Measurements from ENCODE around the gene GPR27. TPM values are rescaled to one million over a fixed set of nuclear protein-coding genes. Genes with fewer than 3 reads are reported as not detected.
A peak's percentile ranks its signal among the peaks of the same experiment; 100 is the strongest.

Gene GPR27
- total and polyA plus RNA-seq, 2 experiments from 2014 or later: 7.8 to 11.8 TPM

DNA sequence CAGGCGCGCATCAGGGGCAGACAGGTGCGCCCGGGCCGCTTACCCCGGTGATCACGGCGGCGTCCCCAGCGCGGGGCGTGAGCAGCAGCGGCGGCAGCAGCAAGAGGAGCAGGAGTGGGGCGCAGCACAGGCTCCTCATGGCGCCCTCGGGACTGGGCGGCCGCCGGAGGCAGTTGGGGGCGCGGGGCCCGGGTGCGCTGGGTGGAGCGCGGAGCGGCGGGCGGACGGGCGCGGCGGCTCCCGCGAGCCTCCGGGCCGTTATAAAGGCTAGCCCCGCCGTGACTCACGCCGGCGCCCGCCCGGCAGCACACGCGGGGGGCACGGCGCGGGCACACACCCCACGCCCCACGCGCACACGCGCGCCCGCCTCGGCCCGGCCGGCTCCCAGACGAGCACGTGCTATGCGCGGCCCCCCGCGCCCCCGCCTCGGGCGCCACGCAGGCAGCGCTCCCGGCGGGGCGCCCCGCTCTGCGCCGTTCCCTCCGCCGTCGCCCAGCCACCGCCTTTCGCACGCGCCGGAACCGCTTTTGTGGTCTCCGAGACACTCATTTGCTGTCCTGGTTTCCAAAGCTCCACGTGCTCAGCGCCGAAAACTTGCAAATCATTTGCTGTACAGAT lies 31.4 kb downstream of the GPR27 start, which contains the start of gene PROK2:
TSS of gene PROK2 (minus strand) at position 235 of the 618 bp plus-strand sequence. CDS start at position 139, 96 bp downstream.
- Histone ChIP-seq H3K36me3 (ENCODE audit: insufficient read depth) (no peaks in the 10 kb centered on the region; the same call in 1 of the 2 replicates), H4K20me1 (replicated peaks; ENCODE audit: insufficient read depth) (no peaks in the 10 kb centered on the region), H3K79me2 (replicated peaks; ENCODE audit: insufficient read depth) (no peaks in the 10 kb centered on the region), H2AFZ (peak within 1 kb of the TSS; percentile 69), H3K4me1 (ENCODE audit: insufficient read depth) (peaks cover 57% of the 10 kb centered on the region), H3K27ac (ENCODE audit: low read depth) (no peak within 1 kb of the TSS), H3K9me2 (ENCODE audit: insufficient read depth) (no peaks in the 10 kb centered on the region), H3F3A (replicated peaks; ENCODE audit: low read depth) (peaks cover 9% of the 10 kb centered on the region), H3K4me3 (peak within 1 kb of the TSS; percentile 59), H3K27me3 (ENCODE audit: insufficient read depth) (peaks cover 69% of the 10 kb centered on the region), H3K4me2 (peak within 1 kb of the TSS; percentile 84)
- Mint-ChIP-seq H3K4me3 (peak within 1 kb of the TSS; percentile 79), H3K27ac (no peak within 1 kb of the TSS), H3K36me3 (ENCODE audit: low read depth) (no peaks in the 10 kb centered on the region; the same call in 2 of the 3 replicates), H3K27me3 (ENCODE audit: insufficient read depth, low read depth, poor library complexity) (peaks cover 52% of the 10 kb centered on the region), H3K4me1 (peaks cover 43% of the 10 kb centered on the region), H3K9me3 (no peaks in the 10 kb centered on the region)
- peak; percentile 67 for ATAC-seq
- TF ChIP-seq STAT1 (IDR thresholded peaks at IDR 0.05; ENCODE audit: unreplicated experiment): no peak
- no peak for TF ChIP-seq EZH2phosphoT487 (IDR thresholded peaks at IDR 0.05; ENCODE audit: unreplicated experiment)
- TF ChIP-seq ZNF331 (CRISPR knock-in tag; IDR thresholded peaks at IDR 0.05; ENCODE audit: low read depth): no peak
- TF ChIP-seq, protein P1, sequence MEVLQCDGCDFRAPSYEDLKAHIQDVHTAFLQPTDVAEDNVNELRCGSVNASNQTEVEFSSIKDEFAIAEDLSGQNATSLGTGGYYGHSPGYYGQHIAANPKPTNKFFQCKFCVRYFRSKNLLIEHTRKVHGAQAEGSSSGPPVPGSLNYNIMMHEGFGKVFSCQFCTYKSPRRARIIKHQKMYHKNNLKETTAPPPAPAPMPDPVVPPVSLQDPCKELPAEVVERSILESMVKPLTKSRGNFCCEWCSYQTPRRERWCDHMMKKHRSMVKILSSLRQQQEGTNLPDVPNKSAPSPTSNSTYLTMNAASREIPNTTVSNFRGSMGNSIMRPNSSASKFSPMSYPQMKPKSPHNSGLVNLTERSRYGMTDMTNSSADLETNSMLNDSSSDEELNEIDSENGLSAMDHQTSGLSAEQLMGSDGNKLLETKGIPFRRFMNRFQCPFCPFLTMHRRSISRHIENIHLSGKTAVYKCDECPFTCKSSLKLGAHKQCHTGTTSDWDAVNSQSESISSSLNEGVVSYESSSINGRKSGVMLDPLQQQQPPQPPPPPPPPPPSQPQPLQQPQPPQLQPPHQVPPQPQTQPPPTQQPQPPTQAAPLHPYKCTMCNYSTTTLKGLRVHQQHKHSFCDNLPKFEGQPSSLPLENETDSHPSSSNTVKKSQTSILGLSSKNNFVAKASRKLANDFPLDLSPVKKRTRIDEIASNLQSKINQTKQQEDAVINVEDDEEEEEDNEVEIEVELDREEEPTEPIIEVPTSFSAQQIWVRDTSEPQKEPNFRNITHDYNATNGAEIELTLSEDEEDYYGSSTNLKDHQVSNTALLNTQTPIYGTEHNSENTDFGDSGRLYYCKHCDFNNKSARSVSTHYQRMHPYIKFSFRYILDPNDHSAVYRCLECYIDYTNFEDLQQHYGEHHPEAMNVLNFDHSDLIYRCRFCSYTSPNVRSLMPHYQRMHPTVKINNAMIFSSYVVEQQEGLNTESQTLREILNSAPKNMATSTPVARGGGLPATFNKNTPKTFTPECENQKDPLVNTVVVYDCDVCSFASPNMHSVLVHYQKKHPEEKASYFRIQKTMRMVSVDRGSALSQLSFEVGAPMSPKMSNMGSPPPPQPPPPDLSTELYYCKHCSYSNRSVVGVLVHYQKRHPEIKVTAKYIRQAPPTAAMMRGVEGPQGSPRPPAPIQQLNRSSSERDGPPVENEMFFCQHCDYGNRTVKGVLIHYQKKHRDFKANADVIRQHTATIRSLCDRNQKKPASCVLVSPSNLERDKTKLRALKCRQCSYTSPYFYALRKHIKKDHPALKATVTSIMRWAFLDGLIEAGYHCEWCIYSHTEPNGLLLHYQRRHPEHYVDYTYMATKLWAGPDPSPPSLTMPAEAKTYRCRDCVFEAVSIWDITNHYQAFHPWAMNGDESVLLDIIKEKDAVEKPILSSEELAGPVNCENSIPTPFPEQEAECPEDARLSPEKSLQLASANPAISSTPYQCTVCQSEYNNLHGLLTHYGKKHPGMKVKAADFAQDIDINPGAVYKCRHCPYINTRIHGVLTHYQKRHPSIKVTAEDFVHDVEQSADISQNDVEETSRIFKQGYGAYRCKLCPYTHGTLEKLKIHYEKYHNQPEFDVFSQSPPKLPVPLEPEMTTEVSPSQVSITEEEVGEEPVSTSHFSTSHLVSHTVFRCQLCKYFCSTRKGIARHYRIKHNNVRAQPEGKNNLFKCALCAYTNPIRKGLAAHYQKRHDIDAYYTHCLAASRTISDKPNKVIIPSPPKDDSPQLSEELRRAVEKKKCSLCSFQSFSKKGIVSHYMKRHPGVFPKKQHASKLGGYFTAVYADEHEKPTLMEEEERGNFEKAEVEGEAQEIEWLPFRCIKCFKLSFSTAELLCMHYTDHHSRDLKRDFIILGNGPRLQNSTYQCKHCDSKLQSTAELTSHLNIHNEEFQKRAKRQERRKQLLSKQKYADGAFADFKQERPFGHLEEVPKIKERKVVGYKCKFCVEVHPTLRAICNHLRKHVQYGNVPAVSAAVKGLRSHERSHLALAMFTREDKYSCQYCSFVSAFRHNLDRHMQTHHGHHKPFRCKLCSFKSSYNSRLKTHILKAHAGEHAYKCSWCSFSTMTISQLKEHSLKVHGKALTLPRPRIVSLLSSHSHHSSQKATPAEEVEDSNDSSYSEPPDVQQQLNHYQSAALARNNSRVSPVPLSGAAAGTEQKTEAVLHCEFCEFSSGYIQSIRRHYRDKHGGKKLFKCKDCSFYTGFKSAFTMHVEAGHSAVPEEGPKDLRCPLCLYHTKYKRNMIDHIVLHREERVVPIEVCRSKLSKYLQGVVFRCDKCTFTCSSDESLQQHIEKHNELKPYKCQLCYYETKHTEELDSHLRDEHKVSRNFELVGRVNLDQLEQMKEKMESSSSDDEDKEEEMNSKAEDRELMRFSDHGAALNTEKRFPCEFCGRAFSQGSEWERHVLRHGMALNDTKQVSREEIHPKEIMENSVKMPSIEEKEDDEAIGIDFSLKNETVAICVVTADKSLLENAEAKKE (CRISPR knock-in tag; IDR thresholded peaks at IDR 0.05): no peak
- no peak for TF ChIP-seq NANOG (IDR thresholded peaks at IDR 0.05; ENCODE audit: borderline replicate concordance)
- TF ChIP-seq POLR2AphosphoS5 (IDR thresholded peaks at IDR 0.05; ENCODE audit: low read depth): no peak
- TF ChIP-seq JUNB (IDR thresholded peaks at IDR 0.05; ENCODE audit: unreplicated experiment): no peak
- TF ChIP-seq EZH2 (IDR thresholded peaks at IDR 0.05; ENCODE audit: low read depth, unreplicated experiment): no peak
- TF ChIP-seq ZNF114 (CRISPR knock-in tag; IDR thresholded peaks at IDR 0.05): no peak
- TF ChIP-seq, protein P2, sequence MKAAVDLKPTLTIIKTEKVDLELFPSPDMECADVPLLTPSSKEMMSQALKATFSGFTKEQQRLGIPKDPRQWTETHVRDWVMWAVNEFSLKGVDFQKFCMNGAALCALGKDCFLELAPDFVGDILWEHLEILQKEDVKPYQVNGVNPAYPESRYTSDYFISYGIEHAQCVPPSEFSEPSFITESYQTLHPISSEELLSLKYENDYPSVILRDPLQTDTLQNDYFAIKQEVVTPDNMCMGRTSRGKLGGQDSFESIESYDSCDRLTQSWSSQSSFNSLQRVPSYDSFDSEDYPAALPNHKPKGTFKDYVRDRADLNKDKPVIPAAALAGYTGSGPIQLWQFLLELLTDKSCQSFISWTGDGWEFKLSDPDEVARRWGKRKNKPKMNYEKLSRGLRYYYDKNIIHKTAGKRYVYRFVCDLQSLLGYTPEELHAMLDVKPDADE (IDR thresholded peaks at IDR 0.05): no peak
- TF ChIP-seq CREB1 (CRISPR knock-in tag; IDR thresholded peaks at IDR 0.05; ENCODE audit: low read depth): no peak
- TF ChIP-seq, protein P3, sequence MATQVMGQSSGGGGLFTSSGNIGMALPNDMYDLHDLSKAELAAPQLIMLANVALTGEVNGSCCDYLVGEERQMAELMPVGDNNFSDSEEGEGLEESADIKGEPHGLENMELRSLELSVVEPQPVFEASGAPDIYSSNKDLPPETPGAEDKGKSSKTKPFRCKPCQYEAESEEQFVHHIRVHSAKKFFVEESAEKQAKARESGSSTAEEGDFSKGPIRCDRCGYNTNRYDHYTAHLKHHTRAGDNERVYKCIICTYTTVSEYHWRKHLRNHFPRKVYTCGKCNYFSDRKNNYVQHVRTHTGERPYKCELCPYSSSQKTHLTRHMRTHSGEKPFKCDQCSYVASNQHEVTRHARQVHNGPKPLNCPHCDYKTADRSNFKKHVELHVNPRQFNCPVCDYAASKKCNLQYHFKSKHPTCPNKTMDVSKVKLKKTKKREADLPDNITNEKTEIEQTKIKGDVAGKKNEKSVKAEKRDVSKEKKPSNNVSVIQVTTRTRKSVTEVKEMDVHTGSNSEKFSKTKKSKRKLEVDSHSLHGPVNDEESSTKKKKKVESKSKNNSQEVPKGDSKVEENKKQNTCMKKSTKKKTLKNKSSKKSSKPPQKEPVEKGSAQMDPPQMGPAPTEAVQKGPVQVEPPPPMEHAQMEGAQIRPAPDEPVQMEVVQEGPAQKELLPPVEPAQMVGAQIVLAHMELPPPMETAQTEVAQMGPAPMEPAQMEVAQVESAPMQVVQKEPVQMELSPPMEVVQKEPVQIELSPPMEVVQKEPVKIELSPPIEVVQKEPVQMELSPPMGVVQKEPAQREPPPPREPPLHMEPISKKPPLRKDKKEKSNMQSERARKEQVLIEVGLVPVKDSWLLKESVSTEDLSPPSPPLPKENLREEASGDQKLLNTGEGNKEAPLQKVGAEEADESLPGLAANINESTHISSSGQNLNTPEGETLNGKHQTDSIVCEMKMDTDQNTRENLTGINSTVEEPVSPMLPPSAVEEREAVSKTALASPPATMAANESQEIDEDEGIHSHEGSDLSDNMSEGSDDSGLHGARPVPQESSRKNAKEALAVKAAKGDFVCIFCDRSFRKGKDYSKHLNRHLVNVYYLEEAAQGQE (IDR thresholded peaks at IDR 0.05; ENCODE audit: unreplicated experiment): no peak
- TF ChIP-seq, protein P4, sequence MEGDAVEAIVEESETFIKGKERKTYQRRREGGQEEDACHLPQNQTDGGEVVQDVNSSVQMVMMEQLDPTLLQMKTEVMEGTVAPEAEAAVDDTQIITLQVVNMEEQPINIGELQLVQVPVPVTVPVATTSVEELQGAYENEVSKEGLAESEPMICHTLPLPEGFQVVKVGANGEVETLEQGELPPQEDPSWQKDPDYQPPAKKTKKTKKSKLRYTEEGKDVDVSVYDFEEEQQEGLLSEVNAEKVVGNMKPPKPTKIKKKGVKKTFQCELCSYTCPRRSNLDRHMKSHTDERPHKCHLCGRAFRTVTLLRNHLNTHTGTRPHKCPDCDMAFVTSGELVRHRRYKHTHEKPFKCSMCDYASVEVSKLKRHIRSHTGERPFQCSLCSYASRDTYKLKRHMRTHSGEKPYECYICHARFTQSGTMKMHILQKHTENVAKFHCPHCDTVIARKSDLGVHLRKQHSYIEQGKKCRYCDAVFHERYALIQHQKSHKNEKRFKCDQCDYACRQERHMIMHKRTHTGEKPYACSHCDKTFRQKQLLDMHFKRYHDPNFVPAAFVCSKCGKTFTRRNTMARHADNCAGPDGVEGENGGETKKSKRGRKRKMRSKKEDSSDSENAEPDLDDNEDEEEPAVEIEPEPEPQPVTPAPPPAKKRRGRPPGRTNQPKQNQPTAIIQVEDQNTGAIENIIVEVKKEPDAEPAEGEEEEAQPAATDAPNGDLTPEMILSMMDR (conservative IDR thresholded peaks at IDR 0.05; ENCODE audit: low read depth in 2 of 2): no peak
- DNase-seq (ENCODE audit: low spot score): peak; percentile 77
